NCI-H1694 treated with DMSO at 0.1 percent for 48 hours (cell line): ENCODE results near the gene AQP12B.

Source experiments
- DNase-seq: peaks from one replicate; lab custom pipeline; 2025; lab: John Stamatoyannopoulos, UW

AQP12B gene

GRCh38 chr2:240647503-240648154 lies 35.1 kb downstream of the AQP12B start:
- no peak for DNase-seq

- no peak for DNase-seq
Measured at GRCh38 chr2:240646900-240647502, 35.7 kb downstream of the AQP12B start.

- DNase-seq: no peak
Measured at GRCh38 chr2:240646176-240646899, 36.3 kb downstream of the AQP12B start.

- no peak for DNase-seq
Measured at GRCh38 chr2:240645801-240646175, 36.9 kb downstream of the AQP12B start.

GRCh38 chr2:240645346-240645745 lies 37.3 kb downstream of the AQP12B start:
- DNase-seq: no peak

- no peak for DNase-seq
Measured at GRCh38 chr2:240644859-240645301, 37.8 kb downstream of the AQP12B start.

GRCh38 chr2:240644171-240644651 lies 38.5 kb downstream of the AQP12B start:
- DNase-seq: no peak

GRCh38 chr2:240643811-240644150 lies 38.9 kb downstream of the AQP12B start:
- no peak for DNase-seq

- DNase-seq: no peak
Measured at GRCh38 chr2:240643093-240643810, 39.4 kb downstream of the AQP12B start.

- DNase-seq: no peak
Measured at GRCh38 chr2:240642806-240643092, 39.9 kb downstream of the AQP12B start.

- DNase-seq: no peak
Measured at GRCh38 chr2:240642061-240642805, 40.5 kb downstream of the AQP12B start.

- DNase-seq: peak; percentile 41
Measured at GRCh38 chr2:240640939-240641338, 41.7 kb downstream of the AQP12B start.

- no peak for DNase-seq
Measured at GRCh38 chr2:240639566-240639965, 43.1 kb downstream of the AQP12B start.

- no peak for DNase-seq
Measured at GRCh38 chr2:240638512-240639160, 44.0 kb downstream of the AQP12B start.

GRCh38 chr2:240637901-240638345 lies 44.8 kb downstream of the AQP12B start:
- no peak for DNase-seq

GRCh38 chr2:240637116-240637900 lies 45.4 kb downstream of the AQP12B start:
- DNase-seq: no peak

GRCh38 chr2:240636563-240637115 lies 46.0 kb downstream of the AQP12B start:
- no peak for DNase-seq

- no peak for DNase-seq
Measured at GRCh38 chr2:240635998-240636547, 46.6 kb downstream of the AQP12B start.

- no peak for DNase-seq
Measured at GRCh38 chr2:240635121-240635997, 47.3 kb downstream of the AQP12B start.
